Sigmoid colon (tissue), 4 donors: Measurements from ENCODE around the gene PRTN3.

Source experiments
- POLR2AphosphoS5 ChIP-seq, 4 donors: sonication (generic); formaldehyde crosslinking; IDR thresholded peaks; one replicate each; pipeline ENCODE4 v1.6.1; 2017; ENCODE audit warnings: antibody characterized with exemption in 4 of 4
- TF ChIP-seq, protein P1 (sequence below), 4 experiments: fragments of 450-650 bp in 3 of 4; fragments of 200-600 bp in 1 of 4; IDR thresholded peaks; one replicate each; pipeline ENCODE4 v1.5.1; 2016 to 2019; ENCODE audit warnings: antibody characterized with exemption in 4 of 4, mild to moderate bottlenecking in 3 of 4, moderate library complexity in 2 of 4

DNA sequence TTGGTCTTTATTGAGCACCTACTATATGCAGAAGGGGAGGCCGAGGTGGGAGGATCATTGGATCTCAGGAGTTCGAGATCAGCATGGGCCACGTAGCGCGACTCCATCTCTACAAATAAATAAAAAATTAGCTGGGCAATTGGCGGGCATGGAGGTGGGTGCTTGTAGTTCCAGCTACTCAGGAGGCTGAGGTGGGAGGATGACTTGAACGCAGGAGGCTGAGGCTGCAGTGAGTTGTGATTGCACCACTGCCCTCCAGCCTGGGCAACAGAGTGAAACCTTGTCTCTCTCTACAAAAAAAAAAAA is 22.5 kb downstream of the PRTN3 start:
- TF ChIP-seq, protein P1, sequence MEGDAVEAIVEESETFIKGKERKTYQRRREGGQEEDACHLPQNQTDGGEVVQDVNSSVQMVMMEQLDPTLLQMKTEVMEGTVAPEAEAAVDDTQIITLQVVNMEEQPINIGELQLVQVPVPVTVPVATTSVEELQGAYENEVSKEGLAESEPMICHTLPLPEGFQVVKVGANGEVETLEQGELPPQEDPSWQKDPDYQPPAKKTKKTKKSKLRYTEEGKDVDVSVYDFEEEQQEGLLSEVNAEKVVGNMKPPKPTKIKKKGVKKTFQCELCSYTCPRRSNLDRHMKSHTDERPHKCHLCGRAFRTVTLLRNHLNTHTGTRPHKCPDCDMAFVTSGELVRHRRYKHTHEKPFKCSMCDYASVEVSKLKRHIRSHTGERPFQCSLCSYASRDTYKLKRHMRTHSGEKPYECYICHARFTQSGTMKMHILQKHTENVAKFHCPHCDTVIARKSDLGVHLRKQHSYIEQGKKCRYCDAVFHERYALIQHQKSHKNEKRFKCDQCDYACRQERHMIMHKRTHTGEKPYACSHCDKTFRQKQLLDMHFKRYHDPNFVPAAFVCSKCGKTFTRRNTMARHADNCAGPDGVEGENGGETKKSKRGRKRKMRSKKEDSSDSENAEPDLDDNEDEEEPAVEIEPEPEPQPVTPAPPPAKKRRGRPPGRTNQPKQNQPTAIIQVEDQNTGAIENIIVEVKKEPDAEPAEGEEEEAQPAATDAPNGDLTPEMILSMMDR (IDR thresholded peaks at IDR 0.05), result no peak
- no peak for TF ChIP-seq POLR2AphosphoS5 (IDR thresholded peaks at IDR 0.05)
